Lower leg skin (tissue), 3 donors: ENCODE measurements around the gene ANAPC5.

ENCODE experiments used
- CTCF ChIP-seq, 3 donors: fragments of 450-650 bp; IDR thresholded peaks; one replicate each; pipeline ENCODE4 v1.5.1; 2016; ENCODE audit warnings: antibody characterized with exemption in 3 of 3, mild to moderate bottlenecking in 3 of 3, moderate library complexity in 2 of 3
- POLR2A ChIP-seq, 2 donors: fragments of 450-650 bp; IDR thresholded peaks; one replicate each; pipeline ENCODE4 v1.6.1; 2016 to 2017; ENCODE audit warnings: antibody characterized with exemption in 2 of 2, mild to moderate bottlenecking in 1 of 2, moderate library complexity in 1 of 2

- TF ChIP-seq POLR2A (IDR thresholded peaks at IDR 0.05) (no peak), CTCF (IDR thresholded peaks at IDR 0.05) (no peak)
Observed at GRCh38 chr12:121325922-121326396, 26.3 kb downstream of the ANAPC5 start.
